ENCODE results near the gene PICK1. TPM values are rescaled to one million over a fixed set of nuclear protein-coding genes. Genes with fewer than 3 reads are reported as not detected.

The PICK1 gene
- total and polyA plus RNA-seq, 8 donors: 12.5 to 55.0 (median 23.3) TPM

DNA sequence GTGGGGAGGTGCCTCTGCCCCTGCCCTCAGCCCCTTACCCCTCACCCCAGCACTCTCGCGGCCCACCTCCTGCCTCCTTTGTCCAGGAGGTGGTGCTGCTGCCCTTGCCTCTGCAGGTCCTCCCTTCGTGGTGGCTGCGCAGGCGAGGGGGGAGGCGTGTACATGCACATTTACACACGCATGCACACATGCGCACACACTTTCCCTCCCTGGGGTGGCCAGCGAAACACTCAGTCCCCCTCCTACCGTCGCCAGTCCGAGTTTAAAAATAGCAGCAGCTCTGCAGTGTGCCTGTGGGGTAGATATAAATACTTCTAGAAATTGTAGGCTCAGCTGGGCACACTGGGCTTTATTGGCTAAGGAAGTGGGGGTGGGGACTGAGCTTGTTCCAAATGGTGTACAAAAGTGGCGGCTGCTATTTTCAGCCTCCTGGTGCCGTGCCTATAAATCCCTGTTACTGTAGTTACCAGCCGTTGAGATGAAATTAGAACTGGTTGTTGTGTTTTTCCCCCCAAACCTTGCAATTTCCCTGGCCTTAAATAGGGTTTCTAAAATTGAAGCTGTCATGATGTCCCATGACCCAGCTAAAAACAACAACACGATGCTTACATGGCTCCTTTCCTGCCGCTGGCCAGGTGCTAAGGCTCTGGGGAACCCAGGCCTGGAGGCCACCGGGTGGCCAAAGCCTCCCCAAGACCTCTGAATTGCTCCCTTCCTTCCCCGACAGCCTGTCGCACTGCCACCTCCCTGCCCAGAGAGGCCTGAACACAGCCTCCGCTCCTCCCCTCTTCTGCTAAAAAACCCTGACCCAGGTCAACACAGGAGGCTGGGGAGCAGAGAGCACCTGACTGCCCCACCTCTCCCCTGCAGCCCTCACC, 12.4 kb downstream of the PICK1 start:
- no peaks in the 10 kb centered on the region for H3K9me3 ChIP-seq
- ATAC-seq: peak in 1 of 4 donors; percentile 18
- H3K27ac ChIP-seq: no peak overlapping the region
- TF ChIP-seq CTCF (IDR thresholded peaks at IDR 0.05): no peak
- whole genome bisulfite sequencing, 2 donors: 85% methylated on average over 21 of the region's 21 CpGs
- no peaks in the 10 kb centered on the region for H3K27me3 ChIP-seq
- H3K36me3 ChIP-seq: peaks cover 0 to 68% (median 31%) of the 10 kb centered on the region in 3 donors
- peak in 1 of 6 donors; percentile 36 for DNase-seq
- H3K4me3 ChIP-seq: no peak overlapping the region
- no peak for FAIRE-seq
- H3K4me1 ChIP-seq: no peaks in the 10 kb centered on the region
- intact Hi-C loops (cut with DNase I): no loop called here

GRCh38 chr22:38070250-38070921, 13.2 kb downstream of the PICK1 start:
- Histone ChIP-seq H3K27me3 (no peaks in the 10 kb centered on the region), H3K27ac (no peak overlapping the region), H3K4me3 (no peak overlapping the region), H3K9me3 (no peaks in the 10 kb centered on the region), H3K4me1 (no peaks in the 10 kb centered on the region), H3K36me3 (peaks cover 0 to 60% (median 27%) of the 10 kb centered on the region in 3 donors)
- peak in 1 of 6 donors; percentile 39 for DNase-seq
- intact Hi-C loops (cut with DNase I): no loop called here
- ATAC-seq: no peak
- FAIRE-seq: no peak
- WGBS, 2 donors: 90 to 94% methylated on average over 11 of the region's 11 CpGs
- TF ChIP-seq CTCF (IDR thresholded peaks at IDR 0.05): no peak

DNA sequence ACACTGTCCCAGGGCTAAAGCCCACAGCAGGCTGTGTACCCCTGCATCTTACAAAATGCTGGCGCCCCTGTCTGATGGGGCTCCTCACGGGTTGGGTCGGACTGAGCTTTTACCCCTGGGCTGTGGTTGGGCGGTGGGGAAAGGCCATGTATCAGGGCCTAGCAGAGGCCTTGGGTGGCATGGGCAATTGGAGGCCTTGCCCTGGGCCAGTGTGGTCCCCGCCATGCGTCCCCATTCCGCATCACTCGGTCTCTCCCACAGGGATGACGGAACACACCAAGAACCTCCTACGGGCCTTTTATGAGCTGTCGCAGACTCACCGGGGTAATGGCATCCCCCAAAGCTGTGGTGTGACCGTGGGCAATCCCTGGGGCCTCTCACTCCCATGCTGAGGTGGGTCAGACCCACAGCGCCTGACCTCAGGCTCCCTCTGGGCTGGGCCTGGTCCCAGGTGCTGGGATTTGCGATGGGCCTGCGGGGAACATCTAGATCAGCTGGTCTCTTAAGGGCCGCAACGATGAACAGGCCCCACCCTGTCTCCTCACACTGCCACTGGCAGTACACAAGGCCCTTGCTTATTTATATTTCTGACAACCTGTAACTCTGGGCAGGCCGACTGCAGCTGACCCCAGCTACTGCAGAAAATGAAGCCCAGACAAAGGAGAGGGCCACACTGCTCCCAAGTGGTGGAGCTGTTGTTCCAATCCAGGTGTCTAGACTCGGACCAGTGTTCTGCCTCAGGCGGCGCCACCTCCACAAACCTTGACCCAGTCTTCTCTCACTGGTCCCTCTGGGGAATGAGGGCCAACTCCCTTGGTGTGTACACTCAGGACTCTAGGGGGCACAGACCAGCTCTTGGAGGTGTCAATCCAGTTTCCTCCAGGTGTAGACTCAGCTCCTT, 14.5 kb downstream of the PICK1 start:
- no peak overlapping the region for H3K4me3 ChIP-seq
- no peak for TF ChIP-seq CTCF (IDR thresholded peaks at IDR 0.05)
- no peaks in the 10 kb centered on the region for H3K27me3 ChIP-seq
- H3K36me3 ChIP-seq: peaks cover 0 to 47% (median 18%) of the 10 kb centered on the region in 3 donors
- DNase-seq (peak in 1 of 6 donors; percentile 41), FAIRE-seq (no peak), ATAC-seq (no peak)
- no peaks in the 10 kb centered on the region for H3K9me3 ChIP-seq
- H3K4me1 ChIP-seq: no peaks in the 10 kb centered on the region
- H3K27ac ChIP-seq: no peak overlapping the region
- WGBS, 2 donors: 92 to 93% methylated on average over 21 to 22 of the region's 22 CpGs
- intact Hi-C loops (cut with DNase I): no loop called here

- ATAC-seq (no peak), FAIRE-seq (no peak), DNase-seq (peak in 1 of 6 donors; percentile 37)
- Histone ChIP-seq H3K4me1 (no peaks in the 10 kb centered on the region), H3K27me3 (no peaks in the 10 kb centered on the region), H3K27ac (no peak overlapping the region), H3K36me3 (peaks cover 0 to 44% (median 18%) of the 10 kb centered on the region in 3 donors), H3K9me3 (no peaks in the 10 kb centered on the region), H3K4me3 (no peak overlapping the region)
- intact Hi-C loops (cut with DNase I): no loop called here
- no peak for TF ChIP-seq CTCF (IDR thresholded peaks at IDR 0.05)
- 94% methylated on average over 25 of the region's 25 CpGs for WGBS, 2 donors
These were observed 15.3 kb downstream of the PICK1 start for GRCh38 chr22:38072322-38073149.
